Right lobe of liver (tissue), 4 donors: ENCODE data around the gene APOB.

Source experiments
- POLR2A ChIP-seq: fragments of 450-650 bp; IDR thresholded peaks from one replicate; pipeline ENCODE4 v1.6.1; 2017; ENCODE audit warnings: antibody characterized with exemption, mild to moderate bottlenecking
- TF ChIP-seq, protein P1 (sequence below), 4 donors: fragments of 200-600 bp in 3 of 4; fragments of 450-650 bp in 1 of 4; IDR thresholded peaks; one replicate each; pipeline versions ENCODE4 v1.5.1 to v1.8.0; 2016 to 2022; ENCODE audit warnings: antibody characterized with exemption in 4 of 4, mild to moderate bottlenecking in 2 of 4
- donor health status: DM: no; HTN: no; CAD: no.
- donor health status: DM: no; HTN: no; CAD: no.
- donor health status: DM: no; HTN: yes; CAD: no.

DNA sequence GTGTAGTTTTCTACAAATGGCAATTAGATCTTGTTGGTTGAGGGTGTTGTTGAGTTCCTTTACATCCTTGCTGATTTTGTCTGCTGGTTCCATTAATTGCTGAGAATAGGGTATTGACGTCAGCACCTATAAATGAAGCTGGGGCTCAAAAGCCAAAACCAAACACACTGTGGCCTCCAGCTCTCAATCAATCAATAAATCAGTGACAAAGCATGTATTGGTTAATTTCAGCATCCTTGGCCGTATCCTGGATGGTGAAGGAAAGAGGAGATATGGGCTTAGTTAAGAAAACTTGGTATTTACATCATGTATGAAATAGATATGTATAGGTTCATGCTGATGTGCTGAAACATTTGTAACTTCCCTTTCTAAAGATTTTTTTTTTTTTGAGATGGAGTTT is 13.2 kb upstream of the APOB start:
- TF ChIP-seq, protein P1, sequence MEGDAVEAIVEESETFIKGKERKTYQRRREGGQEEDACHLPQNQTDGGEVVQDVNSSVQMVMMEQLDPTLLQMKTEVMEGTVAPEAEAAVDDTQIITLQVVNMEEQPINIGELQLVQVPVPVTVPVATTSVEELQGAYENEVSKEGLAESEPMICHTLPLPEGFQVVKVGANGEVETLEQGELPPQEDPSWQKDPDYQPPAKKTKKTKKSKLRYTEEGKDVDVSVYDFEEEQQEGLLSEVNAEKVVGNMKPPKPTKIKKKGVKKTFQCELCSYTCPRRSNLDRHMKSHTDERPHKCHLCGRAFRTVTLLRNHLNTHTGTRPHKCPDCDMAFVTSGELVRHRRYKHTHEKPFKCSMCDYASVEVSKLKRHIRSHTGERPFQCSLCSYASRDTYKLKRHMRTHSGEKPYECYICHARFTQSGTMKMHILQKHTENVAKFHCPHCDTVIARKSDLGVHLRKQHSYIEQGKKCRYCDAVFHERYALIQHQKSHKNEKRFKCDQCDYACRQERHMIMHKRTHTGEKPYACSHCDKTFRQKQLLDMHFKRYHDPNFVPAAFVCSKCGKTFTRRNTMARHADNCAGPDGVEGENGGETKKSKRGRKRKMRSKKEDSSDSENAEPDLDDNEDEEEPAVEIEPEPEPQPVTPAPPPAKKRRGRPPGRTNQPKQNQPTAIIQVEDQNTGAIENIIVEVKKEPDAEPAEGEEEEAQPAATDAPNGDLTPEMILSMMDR (IDR thresholded peaks at IDR 0.05): no peak
- no peak for TF ChIP-seq POLR2A
